ENCODE measurements around the gene OR13C9.

GRCh38 chr9:104633976-104634520 lies 16.0 kb upstream of the OR13C9 start:
- no peak for TF ChIP-seq POLR2AphosphoS5 (IDR thresholded peaks at IDR 0.05; ENCODE audit: low read depth, low read length)
- TF ChIP-seq, protein P1, sequence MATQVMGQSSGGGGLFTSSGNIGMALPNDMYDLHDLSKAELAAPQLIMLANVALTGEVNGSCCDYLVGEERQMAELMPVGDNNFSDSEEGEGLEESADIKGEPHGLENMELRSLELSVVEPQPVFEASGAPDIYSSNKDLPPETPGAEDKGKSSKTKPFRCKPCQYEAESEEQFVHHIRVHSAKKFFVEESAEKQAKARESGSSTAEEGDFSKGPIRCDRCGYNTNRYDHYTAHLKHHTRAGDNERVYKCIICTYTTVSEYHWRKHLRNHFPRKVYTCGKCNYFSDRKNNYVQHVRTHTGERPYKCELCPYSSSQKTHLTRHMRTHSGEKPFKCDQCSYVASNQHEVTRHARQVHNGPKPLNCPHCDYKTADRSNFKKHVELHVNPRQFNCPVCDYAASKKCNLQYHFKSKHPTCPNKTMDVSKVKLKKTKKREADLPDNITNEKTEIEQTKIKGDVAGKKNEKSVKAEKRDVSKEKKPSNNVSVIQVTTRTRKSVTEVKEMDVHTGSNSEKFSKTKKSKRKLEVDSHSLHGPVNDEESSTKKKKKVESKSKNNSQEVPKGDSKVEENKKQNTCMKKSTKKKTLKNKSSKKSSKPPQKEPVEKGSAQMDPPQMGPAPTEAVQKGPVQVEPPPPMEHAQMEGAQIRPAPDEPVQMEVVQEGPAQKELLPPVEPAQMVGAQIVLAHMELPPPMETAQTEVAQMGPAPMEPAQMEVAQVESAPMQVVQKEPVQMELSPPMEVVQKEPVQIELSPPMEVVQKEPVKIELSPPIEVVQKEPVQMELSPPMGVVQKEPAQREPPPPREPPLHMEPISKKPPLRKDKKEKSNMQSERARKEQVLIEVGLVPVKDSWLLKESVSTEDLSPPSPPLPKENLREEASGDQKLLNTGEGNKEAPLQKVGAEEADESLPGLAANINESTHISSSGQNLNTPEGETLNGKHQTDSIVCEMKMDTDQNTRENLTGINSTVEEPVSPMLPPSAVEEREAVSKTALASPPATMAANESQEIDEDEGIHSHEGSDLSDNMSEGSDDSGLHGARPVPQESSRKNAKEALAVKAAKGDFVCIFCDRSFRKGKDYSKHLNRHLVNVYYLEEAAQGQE (IDR thresholded peaks at IDR 0.05; ENCODE audit: insufficient read depth in 1 of 2, low read depth in 2 of 2, low read length in 2 of 2) = no peak
- TF ChIP-seq SIN3A (IDR thresholded peaks at IDR 0.05; ENCODE audit: borderline replicate concordance, insufficient read depth, low read length) = no peak
- TF ChIP-seq TAF1 (IDR thresholded peaks at IDR 0.05; ENCODE audit: borderline replicate concordance, insufficient read depth, low read length) = no peak
- no peak for TF ChIP-seq FOXP2 (optimal IDR thresholded peaks at IDR 0.05; ENCODE audit: borderline replicate concordance, extremely low read depth, extremely low read length, insufficient read depth)
